NB4 (cell line): ENCODE data around the gene TLE3.

ENCODE experiments used
- CTCF ChIP-seq: IDR thresholded peaks from one replicate; pipeline ENCODE4 v1.5.1; 2012; ENCODE audit warnings: low read depth, low read length
- MYC ChIP-seq: IDR thresholded peaks from 2 replicates; pipeline ENCODE4 v1.6.1; 2011; ENCODE audit warnings: low read depth, low read length
- POLR2A ChIP-seq: IDR thresholded peaks from 2 replicates; pipeline ENCODE4 v1.6.1; 2011; ENCODE audit warnings: mild to moderate bottlenecking; ENCODE audit not compliant: insufficient read length; ENCODE audit errors: extremely low read depth

GRCh38 chr15:70071799-70072198, 25.9 kb downstream of the TLE3 start:
- TF ChIP-seq CTCF (no peak), MYC (no peak), POLR2A (no peak)
